ENCODE data around the gene ADAM12.
A peak's percentile ranks its signal among the peaks of the same experiment; 100 is the strongest.
"Not testable (repeated sequence)": the region's sequence is repeated elsewhere in the genome, so short reads cannot be mapped to it uniquely, and the experiment has no call there.

The ADAM12 gene

DNA sequence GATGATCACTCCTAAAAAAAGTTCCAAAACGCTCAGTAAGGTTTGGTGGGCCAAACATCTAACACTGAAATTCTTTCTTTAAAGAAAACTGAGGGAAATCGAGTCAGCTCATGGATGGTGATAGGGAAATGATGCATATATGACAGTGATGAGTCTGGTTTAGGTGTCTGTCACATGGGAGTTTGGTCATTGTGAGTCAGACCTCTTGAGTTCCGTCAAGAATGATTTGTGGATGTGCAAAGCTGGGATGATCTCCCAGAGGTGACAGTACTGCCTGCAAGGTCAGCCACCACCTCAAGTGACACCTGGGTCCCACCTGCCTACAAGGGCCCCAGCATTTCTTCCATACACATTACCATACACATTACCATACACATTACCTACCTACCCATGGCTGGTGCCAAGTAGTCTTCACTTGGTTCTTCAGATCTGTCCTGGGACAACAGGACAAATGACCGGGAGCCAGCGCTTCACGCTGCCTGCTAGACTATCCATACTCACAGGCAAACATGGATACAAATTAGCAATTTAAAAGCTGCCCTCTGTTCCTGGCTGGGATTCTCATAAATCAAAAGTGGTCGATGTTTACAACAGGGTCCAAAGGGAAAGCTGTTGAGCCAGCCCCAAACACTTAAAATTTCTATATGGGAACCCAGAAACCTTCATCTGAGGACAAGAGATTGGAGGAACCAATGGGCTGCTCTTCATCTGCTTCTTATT is 128.4 kb downstream of the ADAM12 start:
- no peak for DNase-seq

GRCh38 chr10:126256864-126257263 is 131.4 kb downstream of the ADAM12 start:
- DNase-seq = no peak

- DNase-seq = no peak
Measured at GRCh38 chr10:126255313-126255712, 133.0 kb downstream of the ADAM12 start.

- DNase-seq = no peak
Measured at GRCh38 chr10:126253611-126253998, 134.7 kb downstream of the ADAM12 start.

DNA sequence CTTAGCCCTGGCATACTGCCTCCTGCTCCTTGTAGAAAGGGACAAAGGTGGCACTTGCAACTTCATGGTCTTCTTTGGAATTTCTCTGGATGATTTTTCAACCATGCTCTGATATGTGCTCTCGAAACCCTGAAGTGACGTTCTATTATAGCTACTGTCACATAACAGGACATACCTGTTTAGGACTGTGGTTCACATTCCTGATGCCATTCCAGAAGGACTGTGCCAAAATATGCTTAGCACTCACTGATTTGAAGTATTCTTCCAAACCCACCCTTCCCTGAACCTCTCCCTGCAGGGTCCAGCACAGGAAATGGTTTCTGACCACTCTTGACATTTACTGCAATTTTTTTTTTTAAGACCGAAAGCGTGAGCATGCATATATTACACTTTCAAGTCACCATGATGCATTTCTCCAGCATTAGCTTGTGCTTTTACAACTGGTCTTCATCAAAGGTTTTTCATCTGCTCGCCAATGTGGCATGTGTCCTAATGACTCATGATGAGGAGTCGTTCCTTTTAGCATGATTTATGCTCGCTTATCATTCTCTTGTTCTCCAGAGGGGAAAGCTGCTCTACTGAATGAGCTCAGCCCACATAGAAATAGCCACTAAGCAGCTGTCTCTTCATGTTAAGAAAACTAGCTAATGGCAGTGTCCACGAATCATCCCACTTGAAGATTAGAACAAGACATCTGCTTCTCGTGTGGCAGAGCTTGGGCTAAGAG is 135.2 kb downstream of the ADAM12 start:
- no peak for DNase-seq

DNA sequence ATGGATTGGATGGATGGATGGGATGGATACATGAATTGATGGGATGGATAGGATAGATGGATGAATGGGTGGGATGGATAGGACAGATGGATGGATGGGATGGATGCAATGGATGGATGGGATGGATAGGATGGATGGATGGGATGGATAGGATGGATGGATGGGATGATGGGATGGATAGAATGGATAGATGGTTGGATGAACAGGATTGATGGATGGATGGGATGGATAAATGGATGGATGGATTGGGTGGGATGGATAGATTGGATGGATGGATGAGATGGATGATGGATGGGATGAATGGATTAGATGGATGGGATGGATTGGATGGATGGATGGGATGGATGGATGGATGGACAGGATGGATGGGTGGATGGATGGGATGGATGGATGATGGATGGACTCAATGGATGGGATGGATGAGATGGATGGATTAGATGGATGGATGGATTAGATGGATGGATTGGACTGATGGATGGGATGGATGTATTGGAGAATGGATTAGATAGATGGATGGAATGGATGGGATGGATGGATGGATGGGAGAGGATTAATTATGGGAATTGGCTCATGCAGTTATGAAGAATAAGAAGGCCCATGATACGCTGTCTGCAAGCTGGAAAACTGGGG is 136.4 kb downstream of the ADAM12 start:
- DNase-seq = no peak

DNA sequence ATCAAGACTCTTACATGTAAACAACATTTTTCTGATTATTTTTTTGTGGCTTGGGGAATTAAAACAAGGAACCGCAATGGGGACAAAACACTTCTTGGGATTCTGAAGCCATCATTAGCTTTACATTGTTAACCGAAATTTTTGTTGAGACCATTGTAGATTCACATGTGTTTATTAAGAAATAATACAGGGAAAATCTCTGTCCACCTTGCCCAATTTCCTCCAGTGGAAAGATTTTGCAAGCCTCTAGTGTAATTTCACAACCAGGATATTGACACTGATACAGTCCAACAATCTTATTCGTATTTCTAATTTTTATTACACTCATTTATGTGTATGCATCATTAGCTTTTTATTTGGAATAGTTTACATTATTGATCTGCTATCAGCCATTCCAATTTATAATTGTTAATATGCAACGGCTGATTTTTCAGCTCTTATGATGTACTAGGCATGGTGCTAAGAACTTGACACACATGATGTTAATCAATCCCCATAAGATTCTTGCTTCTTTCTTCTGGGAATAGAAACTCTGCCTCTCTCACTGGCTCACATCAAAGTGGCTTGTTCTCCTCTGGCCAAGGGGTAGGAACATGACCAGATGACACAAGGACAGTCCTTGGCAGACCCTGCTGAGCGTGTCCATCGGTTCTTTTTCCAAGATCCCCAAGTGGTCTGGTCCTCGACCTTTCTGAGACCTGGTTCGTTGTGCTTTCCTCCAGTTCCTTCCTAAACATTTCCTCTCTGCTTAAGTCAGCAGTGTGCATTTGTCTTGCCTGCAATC is 137.6 kb downstream of the ADAM12 start:
- DNase-seq = no peak

DNA sequence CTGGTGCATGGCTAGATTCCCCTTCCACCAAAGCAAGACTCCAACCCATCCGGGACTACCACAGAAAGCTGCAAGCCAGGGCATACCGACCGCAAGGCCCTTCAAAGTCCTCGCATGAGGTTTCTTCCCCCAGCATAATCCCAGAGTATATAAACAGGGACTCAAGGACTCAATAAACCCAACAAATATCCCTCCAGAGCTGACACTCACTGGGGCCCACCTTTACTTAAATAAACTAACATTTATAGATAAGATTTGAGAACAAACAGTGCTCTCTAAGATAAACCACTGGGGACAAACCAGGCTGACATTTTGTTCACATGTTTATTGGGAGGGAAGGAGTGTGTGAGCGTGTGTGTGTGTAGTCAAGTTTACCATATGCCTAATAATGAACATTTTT is 138.2 kb downstream of the ADAM12 start:
- DNase-seq = no peak

- no peak for DNase-seq
Measured at GRCh38 chr10:126247446-126247975, 140.8 kb downstream of the ADAM12 start.

- not testable (repeated sequence) for DNase-seq
Measured at GRCh38 chr10:126246396-126246795, 141.9 kb downstream of the ADAM12 start.

DNA sequence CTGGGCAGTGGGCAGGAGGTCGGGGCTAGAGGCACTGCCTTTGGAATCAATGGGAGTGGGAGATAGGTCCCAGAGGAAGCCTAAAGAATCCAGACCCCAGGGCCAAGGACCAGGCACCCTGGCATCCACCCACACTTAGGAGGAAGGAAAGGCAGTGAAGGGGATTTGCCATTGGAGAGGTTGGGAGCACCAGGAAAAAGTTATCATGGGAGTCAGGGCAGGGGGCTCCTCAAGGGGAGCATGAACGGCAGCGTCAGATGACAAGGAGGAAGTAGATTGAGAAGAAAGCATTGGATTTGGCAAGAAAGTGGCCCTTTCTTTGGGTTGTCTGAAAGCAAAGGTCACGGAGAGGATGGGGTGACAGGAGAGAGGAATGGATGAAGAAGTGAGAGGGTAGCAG is 142.8 kb downstream of the ADAM12 start:
- no peak for DNase-seq

- no peak for DNase-seq
Measured at GRCh38 chr10:126243971-126244370, 144.3 kb downstream of the ADAM12 start.

DNA sequence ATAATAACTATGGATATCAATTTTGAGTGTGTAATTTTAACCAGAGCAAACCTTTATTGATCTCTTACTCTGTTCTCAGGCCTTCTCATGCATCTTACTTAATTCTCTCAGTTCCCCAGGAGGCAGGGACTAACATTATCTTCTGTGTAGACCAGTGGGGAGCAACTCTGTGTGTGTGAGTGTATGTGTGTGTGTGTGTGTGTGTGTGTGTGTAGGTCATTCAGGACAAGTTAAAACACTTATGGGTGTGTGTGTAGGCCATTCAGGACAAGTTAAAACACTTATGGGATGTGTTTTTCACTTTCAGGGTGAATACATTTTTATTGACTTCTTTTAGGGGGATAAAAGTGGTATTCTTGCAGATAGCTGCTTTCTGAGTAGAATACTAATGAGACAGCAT is 145.0 kb downstream of the ADAM12 start:
- DNase-seq = no peak

DNA sequence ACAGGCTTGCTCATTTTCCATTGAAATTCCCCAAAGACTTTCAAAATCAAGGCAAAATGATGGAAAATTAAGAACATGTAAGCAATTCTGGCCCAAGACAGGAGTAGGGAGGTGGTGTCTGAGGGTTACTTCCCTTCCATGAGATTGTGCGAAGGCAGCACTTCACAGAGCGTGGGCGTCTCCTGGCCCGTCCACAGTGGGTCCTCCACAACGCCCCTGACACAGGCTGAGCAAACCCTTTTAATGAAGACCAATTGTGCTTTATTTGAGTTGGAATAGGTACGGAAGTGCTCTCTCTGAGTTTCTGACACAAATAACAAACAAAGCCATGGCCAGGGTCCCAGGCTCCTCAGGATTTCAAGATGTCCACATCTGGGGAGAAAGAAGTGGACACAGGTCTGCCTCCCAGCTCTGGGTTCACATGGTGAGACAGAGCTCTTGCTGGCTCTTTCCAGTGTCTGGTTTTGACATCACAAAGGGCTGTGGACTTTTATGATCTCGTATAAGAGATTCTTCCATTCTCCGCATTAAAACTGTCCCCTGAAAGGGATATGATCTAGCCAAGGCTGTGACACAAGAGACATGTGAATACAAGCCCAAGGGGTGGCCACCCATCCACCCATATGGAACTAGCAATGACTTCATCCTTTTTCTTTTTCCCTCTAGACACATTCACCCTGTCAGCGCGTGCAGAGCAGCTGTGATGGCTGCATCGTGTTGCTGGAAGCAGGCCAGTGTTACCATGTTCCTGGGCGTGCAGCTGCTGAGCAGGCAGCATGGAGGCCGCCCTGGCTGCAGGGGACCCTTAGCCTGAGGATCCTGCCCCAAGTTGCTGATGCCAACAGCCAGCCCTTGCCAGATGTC is 145.6 kb downstream of the ADAM12 start:
- DNase-seq = peak; percentile 18

GRCh38 chr10:126240483-126240882 is 147.8 kb downstream of the ADAM12 start:
- peak; percentile 86 for DNase-seq

GRCh38 chr10:126239844-126240243 is 148.4 kb downstream of the ADAM12 start:
- peak; percentile 23 for DNase-seq

GRCh38 chr10:126235979-126236851 is 152.1 kb downstream of the ADAM12 start:
- no peak for DNase-seq

DNA sequence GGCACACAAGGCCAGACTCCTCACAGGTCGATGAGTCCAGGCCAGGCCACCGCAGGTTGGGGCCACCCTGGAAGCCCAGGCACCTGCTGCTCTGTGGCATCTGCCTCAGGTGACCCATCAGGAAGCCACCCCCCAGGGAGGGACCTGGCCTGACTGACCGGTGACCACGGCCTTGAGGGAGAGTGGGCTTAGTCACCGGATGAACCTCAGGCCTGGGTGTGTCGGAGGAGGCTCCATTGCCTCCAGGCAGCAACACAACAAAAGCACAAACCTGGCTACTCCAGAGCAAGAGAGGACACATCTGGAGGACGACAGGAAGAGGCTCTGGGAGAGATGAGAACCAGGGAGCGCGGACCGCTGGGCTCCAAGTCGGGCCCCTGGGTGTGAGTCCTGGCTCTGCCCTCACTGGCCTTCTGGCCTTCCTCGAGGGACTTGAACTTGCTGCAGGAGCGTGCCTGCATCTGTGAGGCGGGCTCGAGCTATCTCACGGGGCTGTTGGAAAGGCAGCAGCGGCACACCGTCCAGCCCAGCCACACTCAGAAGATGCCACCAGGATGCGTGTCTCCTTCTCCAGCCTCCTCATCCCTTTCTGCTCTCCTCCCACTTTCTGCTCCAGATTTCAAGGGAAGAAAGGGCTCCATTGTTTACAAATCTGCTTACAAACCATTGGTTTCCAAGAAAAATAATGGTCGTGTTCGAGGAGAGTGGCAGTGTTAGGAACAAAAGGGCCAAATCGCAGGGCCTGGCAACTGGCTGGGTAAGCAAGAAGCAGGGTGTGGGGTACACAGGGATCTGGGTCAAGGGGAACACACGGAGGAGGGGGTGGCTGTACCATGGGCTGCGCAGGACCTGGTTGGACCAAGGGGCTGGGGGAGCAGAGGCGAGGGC is 152.9 kb downstream of the ADAM12 start:
- DNase-seq = no peak

GRCh38 chr10:126234630-126235029 is 153.6 kb downstream of the ADAM12 start:
- DNase-seq = no peak

Data from NCI-H510A treated with DMSO at 0.1 percent for 48 hours (cell line).